Liver (tissue), 3 donors: ENCODE data around the gene TUBB2A.

Experiments
- CTCF ChIP-seq: fragments of 150-350 bp; IDR thresholded peaks from 2 replicates; pipeline ENCODE4 v1.5.1; 2017; ENCODE audit warnings: improper control_type of control experiment, low read depth, low read length; ENCODE audit not compliant: missing input control
- EGR1 ChIP-seq, 2 donors: IDR thresholded peaks; 2 replicates each; pipeline ENCODE4 v1.6.1; 2016 to 2018; ENCODE audit warnings: antibody characterized with exemption in 2 of 2, low read depth in 2 of 2
- donor health status: healthy.
- donor health status: healthy.

- TF ChIP-seq CTCF (no peak), EGR1 (IDR thresholded peaks at IDR 0.05; ENCODE audit: low read depth in 2 of 2) (no peak)
Measured at GRCh38 chr6:3201388-3201787, 44.0 kb upstream of the TUBB2A start.
